GM21737 (cell line): ENCODE measurements around the gene RPS6KC1.
"Not testable (repeated sequence)": the region's sequence is repeated elsewhere in the genome, so short reads cannot be mapped to it uniquely, and the experiment has no call there.

Source experiments
- ATAC-seq: cut with Tn5 transposase; IDR thresholded peaks from one replicate; pipeline ENCODE4 v1.9.1; 2021; ENCODE audit warnings: mild to moderate bottlenecking, moderate library complexity; ENCODE audit not compliant: unreplicated experiment

RPS6KC1 gene, protein sequence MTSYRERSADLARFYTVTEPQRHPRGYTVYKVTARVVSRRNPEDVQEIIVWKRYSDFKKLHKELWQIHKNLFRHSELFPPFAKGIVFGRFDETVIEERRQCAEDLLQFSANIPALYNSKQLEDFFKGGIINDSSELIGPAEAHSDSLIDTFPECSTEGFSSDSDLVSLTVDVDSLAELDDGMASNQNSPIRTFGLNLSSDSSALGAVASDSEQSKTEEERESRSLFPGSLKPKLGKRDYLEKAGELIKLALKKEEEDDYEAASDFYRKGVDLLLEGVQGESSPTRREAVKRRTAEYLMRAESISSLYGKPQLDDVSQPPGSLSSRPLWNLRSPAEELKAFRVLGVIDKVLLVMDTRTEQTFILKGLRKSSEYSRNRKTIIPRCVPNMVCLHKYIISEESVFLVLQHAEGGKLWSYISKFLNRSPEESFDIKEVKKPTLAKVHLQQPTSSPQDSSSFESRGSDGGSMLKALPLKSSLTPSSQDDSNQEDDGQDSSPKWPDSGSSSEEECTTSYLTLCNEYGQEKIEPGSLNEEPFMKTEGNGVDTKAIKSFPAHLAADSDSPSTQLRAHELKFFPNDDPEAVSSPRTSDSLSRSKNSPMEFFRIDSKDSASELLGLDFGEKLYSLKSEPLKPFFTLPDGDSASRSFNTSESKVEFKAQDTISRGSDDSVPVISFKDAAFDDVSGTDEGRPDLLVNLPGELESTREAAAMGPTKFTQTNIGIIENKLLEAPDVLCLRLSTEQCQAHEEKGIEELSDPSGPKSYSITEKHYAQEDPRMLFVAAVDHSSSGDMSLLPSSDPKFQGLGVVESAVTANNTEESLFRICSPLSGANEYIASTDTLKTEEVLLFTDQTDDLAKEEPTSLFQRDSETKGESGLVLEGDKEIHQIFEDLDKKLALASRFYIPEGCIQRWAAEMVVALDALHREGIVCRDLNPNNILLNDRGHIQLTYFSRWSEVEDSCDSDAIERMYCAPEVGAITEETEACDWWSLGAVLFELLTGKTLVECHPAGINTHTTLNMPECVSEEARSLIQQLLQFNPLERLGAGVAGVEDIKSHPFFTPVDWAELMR

DNA sequence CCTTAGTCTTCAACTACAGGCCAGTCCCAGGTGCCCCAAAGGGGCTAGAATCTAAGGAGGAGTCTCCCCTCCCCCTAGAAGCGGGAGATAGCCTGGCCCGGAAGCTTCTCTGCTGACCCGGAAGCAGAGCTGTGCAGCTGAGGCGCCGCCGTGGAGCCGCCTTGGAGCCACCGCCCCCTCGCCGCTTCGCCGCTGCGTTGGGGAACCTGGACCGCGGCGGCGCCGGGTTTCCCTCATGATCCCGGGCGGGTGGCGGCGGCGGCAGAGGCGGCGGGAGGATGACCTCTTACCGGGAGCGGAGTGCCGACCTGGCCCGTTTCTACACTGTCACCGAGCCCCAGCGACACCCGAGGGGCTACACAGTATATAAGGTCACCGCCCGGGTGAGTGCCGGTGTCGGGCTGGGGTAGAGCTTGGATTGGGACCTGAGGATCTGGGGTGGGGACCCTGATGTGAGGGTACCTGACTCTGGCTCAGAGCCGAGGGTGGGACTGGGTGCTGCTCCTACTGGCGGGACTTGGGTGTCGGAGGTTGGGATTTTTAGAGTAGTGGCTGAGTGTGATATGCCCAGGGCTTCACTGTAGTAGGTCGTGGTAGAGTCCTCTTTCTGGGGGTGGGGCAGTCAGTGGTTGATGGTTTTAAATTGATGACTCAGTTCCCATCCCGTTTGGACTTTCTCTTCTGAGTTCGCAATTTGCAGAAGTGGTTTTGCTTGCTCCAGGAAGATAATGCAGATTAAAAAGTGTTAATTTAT is at the start of gene RPS6KC1:
Gene RPS6KC1 (plus strand): TSS at position 115 of the 754 bp plus-strand sequence. CDS start 164 bp downstream, at position 279.
- ATAC-seq = peak; percentile 98

DNA sequence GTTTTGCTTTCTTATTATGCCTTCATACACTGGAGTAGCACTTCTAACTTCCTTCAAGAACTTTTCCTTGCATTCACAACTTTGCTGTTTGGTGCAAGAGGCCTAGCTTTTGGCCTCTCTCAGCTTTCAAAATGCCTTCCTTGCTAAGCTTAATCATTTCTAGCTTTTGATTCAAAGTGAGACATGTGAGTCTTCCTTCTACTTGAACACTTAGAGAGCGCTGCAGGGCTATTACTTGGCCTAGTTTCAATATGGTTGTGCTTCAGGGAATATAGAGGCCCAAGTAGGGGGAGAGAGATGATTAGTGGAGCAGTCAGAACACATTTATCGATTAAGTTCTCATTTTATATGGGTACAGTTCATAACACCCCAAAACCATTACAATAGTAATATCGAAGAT is 47.8 kb upstream of the RPS6KC1 start:
- ATAC-seq = peak; percentile 59

DNA sequence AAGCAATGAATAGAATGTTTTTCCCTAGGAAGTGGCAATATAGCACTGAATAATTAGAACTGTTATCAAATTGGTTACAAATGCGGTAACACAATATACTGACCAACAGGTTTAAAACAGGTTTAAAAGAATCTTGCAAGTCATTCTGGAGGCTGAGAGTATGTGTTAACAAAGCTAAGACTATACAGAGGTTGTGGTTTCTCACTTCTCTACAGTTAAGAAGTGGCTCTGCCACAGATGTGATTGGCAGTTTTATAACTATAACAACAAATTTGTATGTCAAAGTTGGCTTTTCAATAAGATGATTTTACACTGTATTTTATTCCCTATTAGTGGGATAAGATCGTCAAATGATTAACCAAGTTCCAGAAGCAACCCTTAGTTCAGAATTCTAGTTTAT is 42.5 kb upstream of the RPS6KC1 start:
- no peak for ATAC-seq

DNA sequence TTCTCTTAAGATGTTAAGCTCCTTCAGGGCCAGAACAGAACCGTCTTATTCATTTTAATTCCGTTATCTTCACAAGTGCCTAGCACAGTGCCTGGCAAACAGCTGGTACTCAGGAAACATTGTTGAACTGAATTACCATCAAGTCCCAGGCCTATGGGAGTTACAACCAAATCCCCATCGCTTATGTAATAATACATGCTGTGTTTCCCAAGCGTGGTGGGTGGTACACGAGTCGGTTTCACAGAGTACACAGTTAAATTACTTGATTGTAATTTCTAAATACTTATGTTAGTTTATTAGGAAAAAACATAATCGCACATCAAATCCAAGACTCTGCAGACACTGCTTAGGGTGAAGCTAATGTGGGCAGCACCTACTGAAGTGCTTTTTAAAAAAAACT is 36.4 kb upstream of the RPS6KC1 start:
- no peak for ATAC-seq

DNA sequence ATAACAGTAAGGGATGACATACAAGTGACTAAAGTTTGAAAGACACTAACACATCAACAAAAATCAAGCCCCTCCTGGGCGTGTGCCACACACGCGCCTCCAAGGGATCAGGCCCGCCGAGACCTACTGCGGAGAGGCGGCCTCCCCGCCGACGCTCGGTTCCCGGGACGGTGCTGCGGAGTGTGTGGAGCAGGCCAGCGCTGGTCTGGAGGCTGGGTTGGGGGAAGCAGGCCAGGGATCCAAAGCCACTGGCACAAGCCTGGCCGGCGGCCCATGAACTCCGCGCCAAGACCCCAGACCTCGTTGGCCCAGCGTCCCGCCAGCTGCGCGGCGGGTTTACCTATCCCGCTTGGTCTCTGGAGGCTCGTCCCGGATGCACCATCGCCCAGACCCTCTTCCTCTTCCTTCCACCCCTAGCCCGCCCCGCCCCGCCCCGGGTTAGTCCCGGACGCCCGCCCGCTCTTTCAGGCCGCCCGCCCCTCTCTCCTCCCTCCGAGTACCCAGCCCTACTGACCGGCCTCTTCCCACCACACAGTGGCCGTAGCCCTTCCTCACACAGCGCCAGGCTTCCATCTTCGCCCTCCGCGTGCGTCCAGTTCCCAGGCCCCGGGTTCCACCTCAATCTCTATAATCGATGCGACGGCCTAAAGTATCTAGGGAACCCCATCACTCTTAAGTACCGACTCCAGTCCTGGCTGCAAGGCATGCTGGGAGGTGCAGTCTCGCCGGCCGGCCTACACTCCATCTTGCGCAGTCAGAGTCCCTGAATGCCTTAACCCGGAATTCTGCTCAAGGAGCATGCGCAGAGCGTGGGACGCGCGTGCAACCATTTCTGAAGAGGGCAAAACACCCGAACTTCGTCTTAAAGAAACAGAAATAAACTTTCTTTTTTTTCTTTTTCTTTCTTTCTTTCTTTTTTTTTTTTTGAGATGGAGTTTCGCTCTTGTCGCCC is 35.7 kb upstream of the RPS6KC1 start, which contains the start of gene ANGEL2:
Gene ANGEL2 (minus strand): TSS at position 769 of the 952 bp plus-strand sequence. CDS start 196 bp downstream, at position 573.
- peak; percentile 91 for ATAC-seq

DNA sequence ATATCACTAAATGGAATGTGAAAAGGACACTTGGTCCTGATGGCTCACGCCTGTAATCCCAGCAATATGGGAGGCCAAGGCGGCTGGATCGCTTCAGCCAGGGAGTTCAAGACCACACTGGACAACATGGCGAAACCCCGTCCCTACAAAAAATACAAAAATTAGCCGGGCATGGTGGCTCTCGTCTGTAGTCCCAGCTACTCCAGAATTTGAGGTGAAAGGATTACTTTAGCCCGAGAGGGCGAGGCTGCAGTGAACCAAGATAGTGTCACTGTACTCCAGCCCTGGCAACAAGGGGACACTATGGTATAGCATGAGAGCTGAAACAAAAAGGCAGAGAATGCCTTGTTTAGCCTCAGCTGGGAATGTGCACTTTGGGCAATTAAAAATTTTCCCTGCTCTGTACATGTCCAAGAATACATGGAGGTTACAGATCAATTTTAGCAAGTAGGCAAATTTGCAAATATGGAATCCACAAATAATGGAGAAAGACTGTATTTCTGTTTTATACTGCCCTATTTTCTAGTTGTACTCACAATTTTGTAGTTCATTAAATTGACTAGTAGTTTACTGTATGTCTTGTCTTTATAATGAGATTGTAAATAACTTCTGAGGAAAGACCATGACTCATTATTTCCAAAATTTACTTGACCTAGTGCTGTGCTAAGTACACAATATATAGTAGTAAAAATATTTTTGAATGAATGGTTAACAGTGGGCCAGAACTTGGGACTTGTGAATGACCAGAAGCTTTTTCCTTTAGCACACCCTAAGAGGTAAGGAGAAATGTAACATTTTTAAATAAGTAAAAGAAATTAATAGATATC is 33.4 kb upstream of the RPS6KC1 start:
- ATAC-seq = no peak

DNA sequence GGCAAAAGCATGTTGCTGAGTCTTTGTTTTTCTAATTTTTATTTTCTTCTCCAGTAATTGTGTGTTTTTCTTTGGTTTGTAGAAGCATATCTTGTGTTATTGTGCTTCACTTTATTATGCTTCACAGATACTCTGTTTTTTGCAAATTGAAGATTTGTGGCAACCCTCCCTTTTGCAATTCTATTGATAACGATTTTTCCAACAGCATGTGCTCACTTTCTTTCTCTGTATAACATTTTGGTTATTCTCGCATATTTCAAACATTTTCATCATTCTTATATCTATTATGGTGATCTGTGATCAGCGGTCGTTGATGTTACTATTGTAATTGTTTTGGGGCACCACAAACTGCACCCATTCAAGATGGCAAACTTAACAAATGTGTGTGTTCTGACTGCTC is 31.6 kb upstream of the RPS6KC1 start:
- ATAC-seq = no peak

DNA sequence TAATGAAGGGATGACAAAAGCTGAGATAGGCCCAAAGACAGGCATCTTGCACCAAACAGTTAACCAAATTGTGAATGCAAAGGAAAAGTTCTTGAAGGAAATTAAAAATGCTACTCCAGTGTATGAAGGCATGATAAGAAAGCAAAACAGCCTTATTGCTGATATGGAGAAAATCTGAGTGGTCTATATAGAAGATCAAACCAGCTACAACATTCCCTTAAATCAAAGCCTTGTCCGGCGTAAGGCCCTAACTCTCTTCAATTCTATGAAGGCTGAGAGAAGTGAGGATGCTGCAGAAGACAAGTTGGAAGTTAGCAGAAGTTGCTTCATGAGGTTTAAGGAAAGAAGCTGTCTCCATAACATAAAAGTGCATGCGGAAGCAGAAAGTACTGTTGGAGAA is 31.0 kb upstream of the RPS6KC1 start:
- ATAC-seq = no peak

DNA sequence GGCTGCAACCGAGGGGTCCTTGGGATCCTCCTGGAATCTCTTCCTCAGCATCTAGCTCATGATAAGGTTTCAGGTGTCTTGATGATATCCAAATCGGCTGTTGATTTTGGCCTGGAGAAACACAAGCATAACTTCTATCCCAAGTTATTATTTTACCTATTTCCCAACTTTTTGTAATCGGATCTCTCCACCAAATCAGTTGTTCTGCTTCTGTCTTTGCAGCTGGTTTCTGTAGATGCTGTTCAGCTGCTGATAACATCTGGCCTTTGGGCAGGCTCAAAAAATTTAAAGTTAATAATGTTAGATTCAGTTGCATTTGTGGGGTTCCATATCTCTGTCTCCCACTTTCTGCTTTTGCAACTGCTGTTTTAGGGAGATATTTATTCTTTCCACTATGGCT is 24.0 kb upstream of the RPS6KC1 start:
- not testable (repeated sequence) for ATAC-seq

DNA sequence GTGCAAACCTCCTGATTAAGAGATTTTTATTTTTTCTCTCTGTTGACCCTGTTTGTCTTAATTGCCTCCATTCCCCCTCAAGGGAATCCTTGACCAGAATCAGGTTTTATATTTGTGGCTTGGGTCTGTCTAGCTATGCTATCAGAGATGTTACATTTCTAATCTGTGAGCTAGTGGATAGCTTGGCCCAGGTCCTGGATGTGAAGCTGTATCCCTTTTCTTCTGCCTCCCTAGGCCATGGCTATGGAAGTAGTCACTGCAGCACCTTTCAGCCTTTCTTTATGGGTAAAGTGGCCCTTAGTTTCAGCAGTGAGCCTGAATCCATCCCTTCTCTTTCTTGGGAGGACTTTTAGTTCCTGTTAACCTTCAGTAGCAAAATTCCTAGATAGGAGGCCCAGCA is 18.4 kb upstream of the RPS6KC1 start:
- no peak for ATAC-seq

DNA sequence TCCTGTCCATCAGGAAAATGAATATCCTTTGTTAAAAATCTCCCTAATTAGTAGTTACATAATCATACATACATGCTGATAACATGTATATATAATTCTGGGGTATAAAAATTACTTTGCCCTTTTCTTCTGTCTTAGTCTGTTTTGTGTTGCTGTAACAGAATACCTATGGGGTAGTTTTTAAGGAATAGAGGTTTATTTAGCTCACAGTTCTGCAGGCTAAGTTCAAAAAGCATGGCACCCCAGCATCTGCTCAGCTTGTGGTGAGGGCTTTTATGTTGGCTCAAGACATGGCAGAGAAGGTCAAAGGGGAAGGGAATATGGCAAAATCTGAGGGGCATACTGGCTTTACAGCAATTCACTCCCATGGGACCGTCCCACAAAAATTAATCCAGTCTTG is 16.3 kb upstream of the RPS6KC1 start:
- ATAC-seq = no peak

DNA sequence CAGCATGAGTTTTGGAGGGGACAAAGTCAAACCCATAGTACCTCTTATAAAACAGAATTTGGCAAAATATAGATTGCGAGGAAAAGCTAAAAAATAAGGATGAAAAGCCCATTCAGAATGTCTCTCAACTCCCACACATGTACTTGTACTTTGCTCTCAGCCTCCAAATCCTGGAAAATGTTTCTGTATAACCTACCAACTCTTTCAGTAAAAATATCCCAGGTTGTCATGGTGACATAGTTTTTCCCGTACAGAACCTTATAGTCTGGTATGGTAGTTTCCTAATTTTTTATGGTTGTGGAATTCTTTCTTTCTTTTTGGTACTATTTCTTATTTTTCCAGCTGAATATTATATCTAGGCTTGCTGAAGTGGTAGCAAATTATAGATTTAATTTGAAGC is 15.5 kb upstream of the RPS6KC1 start:
- no peak for ATAC-seq

DNA sequence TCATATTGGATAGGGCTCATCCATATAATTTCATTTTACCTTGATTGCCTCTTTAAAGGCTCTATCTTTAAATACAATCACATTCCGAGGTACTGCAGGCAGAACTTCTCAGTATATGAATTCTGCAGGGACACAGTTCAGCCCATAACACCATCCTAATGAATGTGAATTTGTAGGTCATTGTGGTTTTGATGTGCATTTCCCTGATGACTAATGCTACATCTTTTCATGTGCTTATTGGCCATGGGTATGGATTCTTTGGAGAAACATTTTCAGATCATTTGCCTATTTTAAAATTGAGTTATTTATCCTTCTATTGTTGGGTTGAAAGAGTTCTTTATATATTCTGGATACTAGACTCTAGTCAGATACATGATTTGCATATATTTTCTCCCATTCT is 9.6 kb upstream of the RPS6KC1 start:
- no peak for ATAC-seq

DNA sequence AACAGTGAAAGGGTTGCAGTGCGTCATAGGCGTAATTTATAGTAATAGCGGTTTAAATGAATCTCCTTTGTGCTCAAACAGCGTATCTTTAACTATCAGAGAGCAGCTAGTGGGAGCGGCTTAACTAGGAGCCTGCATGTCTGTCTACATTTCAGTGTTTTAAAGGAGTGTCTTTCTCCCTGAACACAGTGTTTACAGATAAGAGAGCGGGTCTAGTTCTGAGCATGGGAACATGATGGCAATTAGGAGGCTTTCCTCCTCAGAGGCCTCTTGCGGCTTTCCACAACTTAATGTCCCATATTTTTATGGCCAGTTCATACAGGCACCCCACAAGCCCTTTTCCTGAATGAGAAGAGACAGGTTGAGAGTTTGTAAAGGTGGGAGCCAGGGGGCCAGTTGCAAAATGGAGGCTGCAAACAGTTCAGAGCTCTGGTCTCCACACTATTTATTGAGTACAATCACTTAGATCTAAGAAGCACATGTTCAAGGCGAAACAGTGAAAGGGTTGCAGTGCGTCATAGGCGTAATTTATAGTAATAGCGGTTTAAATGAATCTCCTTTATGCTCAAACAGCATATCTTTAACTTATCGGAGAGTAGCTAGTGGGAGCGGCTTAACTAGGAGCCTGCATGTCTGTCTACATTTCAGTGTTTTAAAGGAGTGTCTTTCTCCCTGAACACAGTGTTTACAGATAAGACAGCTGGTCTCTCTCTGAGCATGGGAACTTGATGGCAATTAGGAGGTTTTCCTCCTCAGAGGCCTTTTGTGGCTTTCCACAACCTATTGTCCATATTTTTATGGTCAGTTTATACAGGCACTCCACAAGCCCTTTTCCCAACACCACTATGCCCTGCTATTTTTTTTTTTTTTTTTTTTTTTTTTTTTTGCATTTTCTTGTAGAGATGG is 5.5 kb upstream of the RPS6KC1 start:
- not testable (repeated sequence) for ATAC-seq

DNA sequence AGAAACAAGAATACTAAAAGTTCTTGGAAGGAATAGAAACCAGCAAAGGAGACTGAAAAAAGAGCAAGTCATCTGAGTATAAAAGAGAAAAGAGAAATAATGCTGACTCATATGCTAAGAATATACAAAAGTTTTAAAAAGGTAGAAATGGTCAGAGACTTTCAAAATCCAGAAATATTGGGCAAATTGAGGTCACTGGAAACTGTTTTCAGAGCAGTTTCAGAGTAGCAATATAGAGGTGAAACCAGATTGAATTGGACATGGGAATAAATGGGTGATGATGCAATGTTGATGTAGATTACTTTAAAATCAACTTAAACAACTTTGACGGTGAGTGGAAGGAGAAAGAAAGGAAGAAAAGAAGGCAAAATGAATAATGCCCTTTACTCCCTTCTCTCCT is 1.8 kb upstream of the RPS6KC1 start:
- ATAC-seq = no peak

DNA sequence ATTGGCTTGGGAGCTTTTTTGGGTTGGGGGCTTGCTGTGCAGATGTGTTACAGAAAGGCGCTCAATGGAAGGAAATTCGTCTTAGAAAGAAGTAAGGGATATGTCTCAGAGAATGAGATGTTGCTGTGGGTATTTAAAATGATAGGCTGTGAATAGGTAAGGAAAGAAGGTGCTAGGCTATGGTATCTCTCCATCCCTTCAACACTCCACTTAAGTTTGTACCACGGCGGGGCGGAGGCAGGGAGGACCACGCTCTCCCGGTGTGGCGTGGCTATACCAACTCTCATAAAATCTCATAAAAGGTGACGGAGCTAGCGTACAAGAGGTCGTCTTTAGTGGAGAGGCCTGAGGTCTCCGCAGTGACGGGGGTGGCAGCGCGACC is 305 bp upstream of the RPS6KC1 start:
- ATAC-seq = no peak

DNA sequence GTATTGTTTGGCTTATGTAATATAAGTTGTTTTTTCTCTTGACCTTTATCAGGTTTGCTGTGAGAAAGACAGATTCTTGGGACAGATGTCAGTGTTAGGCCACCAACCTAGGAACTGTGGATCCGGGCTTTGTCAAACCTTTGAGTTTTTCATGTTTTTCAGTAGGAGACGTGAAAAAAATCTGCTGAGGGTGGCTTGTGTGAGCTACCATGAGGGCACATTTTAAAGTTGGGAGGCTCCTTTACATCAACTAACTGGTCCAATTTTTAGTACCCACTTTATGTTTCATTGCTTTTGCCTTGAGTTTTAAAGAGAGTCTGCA is 801 bp downstream of the RPS6KC1 start:
- no peak for ATAC-seq

DNA sequence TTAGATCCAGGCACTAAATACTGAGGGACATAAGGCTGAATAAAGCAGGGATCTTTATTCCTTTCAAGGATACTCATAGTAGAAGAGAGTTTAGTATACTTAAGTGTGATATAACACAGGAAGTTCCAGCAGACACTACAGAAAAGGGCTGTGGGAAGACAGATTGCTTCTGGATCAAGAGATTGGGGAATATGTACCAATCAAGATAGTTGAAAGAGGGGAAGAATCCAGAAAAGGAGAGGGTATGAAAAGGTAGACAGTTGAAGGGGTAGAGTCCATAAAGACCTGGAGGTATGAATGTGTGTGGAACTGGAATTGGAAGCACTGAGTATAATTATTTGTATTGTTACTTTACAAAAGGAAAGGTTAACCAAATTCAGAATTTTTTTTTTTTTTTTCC is 2.4 kb downstream of the RPS6KC1 start:
- ATAC-seq = no peak
